HL-60 (cell line): ENCODE data around the gene ZNF865.

Experiments
- CTCF ChIP-seq: IDR thresholded peaks from one replicate; pipeline ENCODE4 v1.5.1; 2011; ENCODE audit warnings: low read length, control low read depth, inconsistent platforms; ENCODE audit not compliant: insufficient read depth
- POLR2AphosphoS5 ChIP-seq: IDR thresholded peaks from 2 replicates; pipeline ENCODE4 v1.6.1; 2012; ENCODE audit warnings: low read depth

DNA sequence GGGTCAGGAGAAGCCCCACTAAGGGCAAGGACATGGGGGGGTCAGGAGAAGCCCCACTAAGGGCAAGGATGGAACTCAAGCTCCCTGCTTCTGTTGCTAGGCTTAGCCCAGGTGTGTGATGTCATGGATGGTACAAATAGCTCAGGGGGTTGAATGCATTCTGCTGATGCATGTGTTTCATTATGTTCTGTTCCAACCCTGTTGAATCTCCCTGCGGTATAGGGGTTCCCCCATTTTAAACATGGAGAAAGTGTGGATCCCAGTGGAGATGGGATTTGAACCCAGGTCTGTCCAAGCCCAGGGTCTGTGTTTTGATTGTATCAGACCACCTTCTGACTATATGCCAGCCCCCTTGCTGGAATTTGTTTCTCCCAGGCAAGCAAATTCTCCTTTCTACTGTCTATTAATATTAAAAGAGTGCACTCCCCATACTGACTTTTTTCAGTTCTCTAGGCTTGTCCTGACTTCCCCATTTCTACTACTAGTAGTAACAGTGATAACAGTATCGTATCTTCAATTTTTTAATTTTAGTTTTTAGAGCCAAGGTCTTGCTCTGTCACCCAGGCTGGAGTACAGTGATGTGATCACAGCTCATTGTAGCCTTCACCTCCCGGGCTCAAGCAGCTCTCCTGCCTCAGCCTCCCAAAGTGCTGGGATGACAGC lies 6.7 kb downstream of the ZNF865 start:
- no peak for TF ChIP-seq CTCF
- no peak for TF ChIP-seq POLR2AphosphoS5
